SK-N-MC (cell line): ENCODE measurements around the gene EHBP1.

Source experiments
- EZH2 ChIP-seq: fragments of 200-600 bp; sonication (generic); IDR thresholded peaks from one replicate; pipeline ENCODE4 v1.6.1; 2017; ENCODE audit warnings: antibody characterized with exemption
- FOXP2 ChIP-seq: optimal IDR thresholded peaks from 2 replicates; pipeline ENCODE3; 2011; ENCODE audit warnings: mild to moderate bottlenecking, moderate library complexity; ENCODE audit not compliant: insufficient read depth; ENCODE audit errors: extremely low read length, control extremely low read depth
- POLR2AphosphoS5 ChIP-seq: IDR thresholded peaks from 2 replicates; pipeline ENCODE4 v1.6.1; 2012; ENCODE audit warnings: mild to moderate bottlenecking, low read depth, low read length, borderline replicate concordance

GRCh38 chr2:63015389-63015788 is 309.9 kb downstream of the EHBP1 start:
- no peak for TF ChIP-seq POLR2AphosphoS5
- TF ChIP-seq EZH2, result no peak
- no peak for TF ChIP-seq FOXP2
